Astrocyte (in vitro differentiated cells and primary cell): ENCODE results near the gene KLF7. TPM values are rescaled to one million over a fixed set of nuclear protein-coding genes. Genes with fewer than 3 reads are reported as not detected.

Experiments used
- DNase-seq: peaks from one replicate; pipeline ENCODE4 v3.0.0-alpha.2; 2010; ENCODE audit warnings: low read depth
- FAIRE-seq: peaks from 2 replicates; lab custom pipeline; 2011; peaks lifted over from hg19 to GRCh38; lab: Jason Lieb, UNC
- H2AFZ ChIP-seq: 2 replicates; pipeline ENCODE4 v1.6.0; 2012; ENCODE audit warnings: low read depth, low read length, inconsistent platforms
- H3K27ac ChIP-seq: 2 replicates; pipeline ENCODE4 v1.5.1; 2011; ENCODE audit warnings: low read depth, low read length, inconsistent platforms
- H3K27me3 ChIP-seq: 2 replicates; pipeline ENCODE4 v1.6.0; 2011; ENCODE audit warnings: low read length, inconsistent platforms; ENCODE audit not compliant: insufficient read depth
- H3K36me3 ChIP-seq: 2 replicates; pipeline ENCODE4 v1.5.1; 2011; ENCODE audit warnings: low read length, inconsistent platforms; ENCODE audit not compliant: insufficient read depth
- H3K4me1 ChIP-seq: 2 replicates; pipeline ENCODE4 v1.5.1; 2011; ENCODE audit warnings: low read length, inconsistent platforms; ENCODE audit not compliant: insufficient read depth
- H3K4me2 ChIP-seq: 2 replicates; pipeline ENCODE4 v1.6.0; 2012; ENCODE audit warnings: low read length, inconsistent platforms
- H3K4me3 ChIP-seq: 2 replicates; pipeline ENCODE4 v1.5.1; 2011; ENCODE audit warnings: low read depth, mild to moderate bottlenecking, low read length, inconsistent platforms; ENCODE audit not compliant: insufficient read depth
- H3K79me2 ChIP-seq: 2 replicates; pipeline ENCODE4 v1.6.0; 2012; ENCODE audit warnings: mild to moderate bottlenecking, low read length, inconsistent platforms; ENCODE audit not compliant: insufficient read depth
- H3K9ac ChIP-seq: 2 replicates; pipeline ENCODE4 v1.6.0; 2012; ENCODE audit warnings: mild to moderate bottlenecking, low read length, inconsistent platforms
- H3K9me3 ChIP-seq: 2 replicates; pipeline ENCODE4 v1.5.1; 2012; ENCODE audit warnings: low read depth, mild to moderate bottlenecking, low read length, inconsistent platforms; ENCODE audit not compliant: insufficient read depth
- H4K20me1 ChIP-seq: 2 replicates; pipeline ENCODE4 v1.6.0; 2012; ENCODE audit warnings: low read length, inconsistent platforms; ENCODE audit not compliant: insufficient read depth
- H3K27ac Mint-ChIP-seq: one replicate; pipeline ENCODE4 v1.8.0; 2021; ENCODE audit warnings: mild to moderate bottlenecking, mixed read lengths; ENCODE audit not compliant: unreplicated experiment
- H3K27me3 Mint-ChIP-seq: one replicate; pipeline ENCODE4 v1.8.0; 2021; ENCODE audit warnings: low read depth, mixed read lengths; ENCODE audit not compliant: unreplicated experiment
- H3K36me3 Mint-ChIP-seq: one replicate; pipeline ENCODE4 v1.8.0; 2021; ENCODE audit warnings: low read depth, mixed read lengths; ENCODE audit not compliant: unreplicated experiment
- H3K4me1 Mint-ChIP-seq: one replicate; pipeline ENCODE4 v1.8.0; 2021; ENCODE audit warnings: low read depth, mixed read lengths; ENCODE audit not compliant: unreplicated experiment
- H3K4me3 Mint-ChIP-seq: one replicate; pipeline ENCODE4 v1.8.0; 2021; ENCODE audit warnings: mild to moderate bottlenecking, moderate library complexity, mixed read lengths; ENCODE audit not compliant: unreplicated experiment
- H3K9me3 Mint-ChIP-seq: one replicate; pipeline ENCODE4 v1.8.0; 2021; ENCODE audit warnings: mild to moderate bottlenecking, mixed read lengths; ENCODE audit not compliant: unreplicated experiment
- EZH2 ChIP-seq: IDR thresholded peaks from 2 replicates; pipeline ENCODE4 v1.6.1; 2012; ENCODE audit warnings: mild to moderate bottlenecking, low read length, inconsistent platforms; ENCODE audit not compliant: insufficient read depth
- total RNA-seq: library from RNA; stranded (reverse); gene quantifications from 2 replicates; pipeline ENCODE4 v1.2.1, GENCODE V29; 2021
- TF ChIP-seq, protein P1 (sequence below): IDR thresholded peaks from 2 replicates; pipeline ENCODE4 v1.5.1; 2011; ENCODE audit warnings: low read depth, mild to moderate bottlenecking, inconsistent platforms, low read length, moderate library complexity; ENCODE audit not compliant: insufficient read depth

KLF7 gene
- total RNA-seq, 1 donor from 2014 or later, result 81.2 TPM

DNA sequence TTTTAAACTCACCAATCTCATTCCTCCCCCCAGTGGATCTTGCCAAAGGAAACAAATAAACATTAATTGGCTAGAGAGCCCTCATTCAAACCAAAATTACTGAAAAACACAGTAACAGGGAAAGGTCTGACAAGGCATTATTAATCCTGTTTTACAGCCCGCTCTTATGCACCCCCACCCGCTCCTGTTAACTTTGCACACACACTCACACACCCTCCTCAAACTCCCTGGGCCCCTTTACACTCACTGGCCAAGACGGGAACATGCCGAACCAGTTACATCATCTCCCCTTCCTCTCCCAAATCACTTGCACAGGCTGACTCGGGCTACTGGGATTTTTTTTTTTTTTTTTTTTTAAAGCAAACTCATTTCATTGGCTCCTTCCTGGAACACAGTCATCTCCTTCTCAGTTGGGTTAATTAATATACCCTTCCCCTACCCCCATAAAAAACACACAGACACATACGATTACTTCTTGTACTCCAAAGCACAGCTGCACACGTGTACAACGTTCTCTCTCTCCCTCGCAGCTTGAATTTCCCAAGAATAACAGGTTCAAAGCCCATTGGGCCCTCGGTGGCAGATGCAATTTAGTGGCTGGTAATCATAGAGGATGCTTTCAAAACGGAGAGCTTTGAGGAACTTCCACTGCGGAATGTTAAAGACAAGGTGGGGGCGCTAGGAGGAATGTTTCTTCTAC is 31.8 kb downstream of the KLF7 start:
- peak overlapping the region; percentile 79 for H3K4me2 ChIP-seq
- H3K27me3 ChIP-seq, result no peaks in the 10 kb centered on the region
- Mint-ChIP-seq H3K36me3 (peaks cover 18% of the 10 kb centered on the region), H3K4me1 (peaks cover 93% of the 10 kb centered on the region), H3K27ac (peak overlapping the region; percentile 85), H3K4me3 (peak overlapping the region; percentile 62), H3K9me3 (no peaks in the 10 kb centered on the region), H3K27me3 (no peaks in the 10 kb centered on the region)
- FAIRE-seq (no peak), DNase-seq (peak; percentile 92)
- H3K4me3 ChIP-seq, result peak overlapping the region; percentile 8
- TF ChIP-seq, protein P1, sequence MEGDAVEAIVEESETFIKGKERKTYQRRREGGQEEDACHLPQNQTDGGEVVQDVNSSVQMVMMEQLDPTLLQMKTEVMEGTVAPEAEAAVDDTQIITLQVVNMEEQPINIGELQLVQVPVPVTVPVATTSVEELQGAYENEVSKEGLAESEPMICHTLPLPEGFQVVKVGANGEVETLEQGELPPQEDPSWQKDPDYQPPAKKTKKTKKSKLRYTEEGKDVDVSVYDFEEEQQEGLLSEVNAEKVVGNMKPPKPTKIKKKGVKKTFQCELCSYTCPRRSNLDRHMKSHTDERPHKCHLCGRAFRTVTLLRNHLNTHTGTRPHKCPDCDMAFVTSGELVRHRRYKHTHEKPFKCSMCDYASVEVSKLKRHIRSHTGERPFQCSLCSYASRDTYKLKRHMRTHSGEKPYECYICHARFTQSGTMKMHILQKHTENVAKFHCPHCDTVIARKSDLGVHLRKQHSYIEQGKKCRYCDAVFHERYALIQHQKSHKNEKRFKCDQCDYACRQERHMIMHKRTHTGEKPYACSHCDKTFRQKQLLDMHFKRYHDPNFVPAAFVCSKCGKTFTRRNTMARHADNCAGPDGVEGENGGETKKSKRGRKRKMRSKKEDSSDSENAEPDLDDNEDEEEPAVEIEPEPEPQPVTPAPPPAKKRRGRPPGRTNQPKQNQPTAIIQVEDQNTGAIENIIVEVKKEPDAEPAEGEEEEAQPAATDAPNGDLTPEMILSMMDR, result no peak
- TF ChIP-seq EZH2, result no peak
- peak overlapping the region; percentile 54 for H3K9ac ChIP-seq
- peaks cover 100% of the 10 kb centered on the region for H3K79me2 ChIP-seq
- peaks cover 59% of the 10 kb centered on the region for H3K4me1 ChIP-seq
- peaks cover 99% of the 10 kb centered on the region for H4K20me1 ChIP-seq
- H2AFZ ChIP-seq, result no peak overlapping the region
- H3K27ac ChIP-seq, result peak overlapping the region; percentile 67
- peaks cover 7% of the 10 kb centered on the region for H3K36me3 ChIP-seq
- H3K9me3 ChIP-seq, result no peaks in the 10 kb centered on the region

DNA sequence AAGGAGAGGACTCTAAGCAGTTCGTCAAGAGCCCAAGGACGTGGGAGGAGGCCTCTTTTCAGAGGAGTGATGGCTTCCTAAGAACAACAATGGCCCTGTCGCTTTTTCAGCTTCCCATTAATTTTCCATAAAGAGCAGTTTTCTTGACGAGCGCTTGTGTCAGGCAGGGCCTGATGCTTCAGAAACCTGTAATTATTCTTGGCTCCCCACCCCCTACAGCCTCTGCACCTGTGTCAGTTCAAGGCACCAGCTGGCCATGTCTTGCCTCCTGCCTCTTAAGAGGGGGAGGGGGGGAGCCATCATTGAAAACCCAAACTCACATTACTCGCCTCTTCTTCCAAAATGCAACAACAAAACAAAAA is 32.3 kb downstream of the KLF7 start:
- no peak for DNase-seq
- H3K9me3 ChIP-seq, result no peaks in the 10 kb centered on the region
- peak overlapping the region; percentile 67 for H3K27ac ChIP-seq
- peak overlapping the region; percentile 8 for H3K4me3 ChIP-seq
- H4K20me1 ChIP-seq, result peaks cover 99% of the 10 kb centered on the region
- peaks cover 7% of the 10 kb centered on the region for H3K36me3 ChIP-seq
- no peak for FAIRE-seq
- TF ChIP-seq, protein P1, result no peak
- no peak for TF ChIP-seq EZH2
- peaks cover 21% of the 10 kb centered on the region for H3K36me3 Mint-ChIP-seq
- H3K4me3 Mint-ChIP-seq, result peak overlapping the region; percentile 62
- no peaks in the 10 kb centered on the region for H3K9me3 Mint-ChIP-seq
- peaks cover 59% of the 10 kb centered on the region for H3K4me1 ChIP-seq
- peak overlapping the region; percentile 85 for H3K27ac Mint-ChIP-seq
- no peaks in the 10 kb centered on the region for H3K27me3 Mint-ChIP-seq
- H3K4me2 ChIP-seq, result peak overlapping the region; percentile 79
- H3K79me2 ChIP-seq, result peaks cover 100% of the 10 kb centered on the region
- peak overlapping the region; percentile 54 for H3K9ac ChIP-seq
- H3K4me1 Mint-ChIP-seq, result peaks cover 92% of the 10 kb centered on the region
- no peaks in the 10 kb centered on the region for H3K27me3 ChIP-seq
- H2AFZ ChIP-seq, result no peak overlapping the region

- Histone ChIP-seq H4K20me1 (peaks cover 99% of the 10 kb centered on the region), H3K9ac (no peak overlapping the region), H3K4me2 (peak overlapping the region; percentile 2), H3K4me3 (no peak overlapping the region), H3K36me3 (peaks cover 7% of the 10 kb centered on the region), H3K79me2 (peaks cover 100% of the 10 kb centered on the region), H3K4me1 (peaks cover 58% of the 10 kb centered on the region), H3K27me3 (no peaks in the 10 kb centered on the region), H2AFZ (no peak overlapping the region), H3K9me3 (no peaks in the 10 kb centered on the region), H3K27ac (no peak overlapping the region)
- Mint-ChIP-seq H3K27ac (peak overlapping the region; percentile 22), H3K9me3 (peaks cover 1% of the 10 kb centered on the region), H3K27me3 (no peaks in the 10 kb centered on the region), H3K4me3 (peak overlapping the region; percentile 1), H3K4me1 (peaks cover 82% of the 10 kb centered on the region), H3K36me3 (peaks cover 25% of the 10 kb centered on the region)
- peak; percentile 58 for FAIRE-seq
- DNase-seq, result no peak
- no peak for TF ChIP-seq EZH2
- TF ChIP-seq, protein P1, result no peak
These were observed 33.7 kb downstream of the KLF7 start for GRCh38 chr2:207132019-207132418.
